Activated naive CD4-positive, alpha-beta T cell treated with anti-CD3 and anti-CD28 coated beads for 36 hours (primary cell): ENCODE measurements around the gene RNF220. TPM values are rescaled to one million over a fixed set of nuclear protein-coding genes. Genes with fewer than 3 reads are reported as not detected.

Source experiments
- CTCF ChIA-PET: fragments of 350-600 bp; sonication (Branson Sonifier 250); formaldehyde crosslinking; loops from one replicate; lab custom pipeline; 2021; ENCODE audit warnings: antibody characterized with exemption; lab: Charles Lee
- DNase-seq: peaks from one replicate; pipeline ENCODE4 v3.0.0-alpha.2; 2020
- H3K27ac Mint-ChIP-seq: one replicate; pipeline ENCODE4 v1.8.0; 2021; ENCODE audit warnings: mild to moderate bottlenecking, mixed read lengths
- H3K27me3 Mint-ChIP-seq: one replicate; pipeline ENCODE4 v1.8.0; 2021; ENCODE audit warnings: low read depth, mixed read lengths
- H3K36me3 Mint-ChIP-seq: one replicate; pipeline ENCODE4 v1.8.0; 2021; ENCODE audit warnings: low read depth, mixed read lengths
- H3K4me1 Mint-ChIP-seq: one replicate; pipeline ENCODE4 v1.8.0; 2021; ENCODE audit warnings: low read depth, mixed read lengths
- H3K4me3 Mint-ChIP-seq: one replicate; pipeline ENCODE4 v1.8.0; 2021; ENCODE audit warnings: mild to moderate bottlenecking, moderate library complexity, mixed read lengths
- H3K9me3 Mint-ChIP-seq: one replicate; pipeline ENCODE4 v1.8.0; 2021; ENCODE audit warnings: mixed read lengths
- intact Hi-C: fragments of 100-400 bp; cut with micrococcal nuclease; formaldehyde crosslinking; loops from one replicate; pipeline ENCODE4 v1.15.1; 2023
- total RNA-seq, 2 experiments: library from RNA; stranded (reverse); gene quantifications; one replicate each; pipeline ENCODE4 v1.2.3, GENCODE V29; 2021

Gene RNF220
- total RNA-seq, 2 experiments from 2014 or later: 71.6 to 81.6 TPM

- peaks cover 3% of the 10 kb centered on the region for H3K27me3 Mint-ChIP-seq
- H3K36me3 Mint-ChIP-seq: no peaks in the 10 kb centered on the region
- CTCF ChIA-PET: no interaction called here
- DNase-seq: no peak
- intact Hi-C loops: no loop called here
- H3K9me3 Mint-ChIP-seq: no peaks in the 10 kb centered on the region
- peaks cover 18% of the 10 kb centered on the region for H3K4me1 Mint-ChIP-seq
- no peak overlapping the region for H3K4me3 Mint-ChIP-seq
- H3K27ac Mint-ChIP-seq: no peak overlapping the region
These were observed 103.3 kb downstream of the RNF220 start for GRCh38 chr1:44508397-44508745.

- Mint-ChIP-seq H3K4me1 (peaks cover 18% of the 10 kb centered on the region), H3K27me3 (peaks cover 13% of the 10 kb centered on the region), H3K9me3 (no peaks in the 10 kb centered on the region), H3K27ac (peak overlapping the region; percentile 76), H3K4me3 (no peak overlapping the region), H3K36me3 (no peaks in the 10 kb centered on the region)
- DNase-seq: no peak
- intact Hi-C loops: no loop called here
- CTCF ChIA-PET: no interaction called here
These were observed 106.3 kb downstream of the RNF220 start for GRCh38 chr1:44511363-44511762.

- intact Hi-C loops: no loop called here
- no peak overlapping the region for H3K4me3 Mint-ChIP-seq
- peak; percentile 54 for DNase-seq
- H3K27ac Mint-ChIP-seq: peak overlapping the region; percentile 76
- no peaks in the 10 kb centered on the region for H3K36me3 Mint-ChIP-seq
- CTCF ChIA-PET: interaction anchor here (1.1 kb wide), 1 partner anchor 141 kb away, joined by 3 read pairs; no protein-coding TSS in a partner anchor
- H3K9me3 Mint-ChIP-seq: no peaks in the 10 kb centered on the region
- peaks cover 18% of the 10 kb centered on the region for H3K4me1 Mint-ChIP-seq
- peaks cover 14% of the 10 kb centered on the region for H3K27me3 Mint-ChIP-seq
These were observed 106.7 kb downstream of the RNF220 start for GRCh38 chr1:44511769-44512168.

GRCh38 chr1:44512313-44512885 lies 107.3 kb downstream of the RNF220 start:
- Mint-ChIP-seq H3K4me3 (no peak overlapping the region), H3K27me3 (peaks cover 17% of the 10 kb centered on the region), H3K36me3 (no peaks in the 10 kb centered on the region), H3K9me3 (no peaks in the 10 kb centered on the region), H3K4me1 (peaks cover 18% of the 10 kb centered on the region), H3K27ac (peak overlapping the region; percentile 76)
- intact Hi-C loops: no loop called here
- peak; percentile 71 for DNase-seq
- CTCF ChIA-PET: interaction anchor here (1.1 kb wide), 1 partner anchor 140 kb away, joined by 3 read pairs; no protein-coding TSS in a partner anchor

GRCh38 chr1:44513111-44513510 lies 108.1 kb downstream of the RNF220 start:
- no peak overlapping the region for H3K27ac Mint-ChIP-seq
- H3K27me3 Mint-ChIP-seq: peaks cover 17% of the 10 kb centered on the region
- H3K36me3 Mint-ChIP-seq: no peaks in the 10 kb centered on the region
- DNase-seq: no peak
- CTCF ChIA-PET: interaction anchor here (0.7 kb wide), 1 partner anchor 498 kb away, joined by 4 read pairs; the partner anchor contains the start of gene HECTD3
- intact Hi-C loops: no loop called here
- peaks cover 18% of the 10 kb centered on the region for H3K4me1 Mint-ChIP-seq
- no peaks in the 10 kb centered on the region for H3K9me3 Mint-ChIP-seq
- H3K4me3 Mint-ChIP-seq: no peak overlapping the region

GRCh38 chr1:44514673-44515072 lies 109.6 kb downstream of the RNF220 start:
- H3K4me1 Mint-ChIP-seq: peaks cover 21% of the 10 kb centered on the region
- CTCF ChIA-PET: interaction anchor here (0.6 to 0.7 kb wide), 2 partner anchors 99 to 101 kb away, joined by 3 to 4 read pairs; no protein-coding TSS in a partner anchor
- no peak overlapping the region for H3K27ac Mint-ChIP-seq
- DNase-seq: no peak
- peaks cover 14% of the 10 kb centered on the region for H3K27me3 Mint-ChIP-seq
- intact Hi-C loops: no loop called here
- no peaks in the 10 kb centered on the region for H3K9me3 Mint-ChIP-seq
- H3K36me3 Mint-ChIP-seq: no peaks in the 10 kb centered on the region
- H3K4me3 Mint-ChIP-seq: no peak overlapping the region

GRCh38 chr1:44515416-44515815 lies 110.4 kb downstream of the RNF220 start:
- CTCF ChIA-PET: interaction anchor here (0.6 to 1.2 kb wide), 2 partner anchors 138 to 391 kb away, joined by 3 read pairs; no protein-coding TSS in a partner anchor

GRCh38 chr1:44519035-44519676 lies 114.1 kb downstream of the RNF220 start:
- peak; percentile 18 for DNase-seq
- Mint-ChIP-seq H3K4me1 (peaks cover 3% of the 10 kb centered on the region), H3K27me3 (peaks cover 10% of the 10 kb centered on the region), H3K27ac (no peak overlapping the region), H3K9me3 (no peaks in the 10 kb centered on the region), H3K4me3 (no peak overlapping the region), H3K36me3 (no peaks in the 10 kb centered on the region)
- intact Hi-C loops: no loop called here
- CTCF ChIA-PET: no interaction called here

More at GRCh38 chr1:44515416-44515815, 110.4 kb downstream of the RNF220 start:
- DNase-seq: no peak
- intact Hi-C loops: no loop called here
- peaks cover 14% of the 10 kb centered on the region for H3K27me3 Mint-ChIP-seq
- H3K4me3 Mint-ChIP-seq: no peak overlapping the region
- no peaks in the 10 kb centered on the region for H3K9me3 Mint-ChIP-seq
- peaks cover 21% of the 10 kb centered on the region for H3K4me1 Mint-ChIP-seq
- no peaks in the 10 kb centered on the region for H3K36me3 Mint-ChIP-seq
- no peak overlapping the region for H3K27ac Mint-ChIP-seq

GRCh38 chr1:44521378-44522080 lies 116.5 kb downstream of the RNF220 start:
- Mint-ChIP-seq H3K4me3 (no peak overlapping the region), H3K27ac (no peak overlapping the region), H3K9me3 (no peaks in the 10 kb centered on the region), H3K36me3 (no peaks in the 10 kb centered on the region), H3K27me3 (peaks cover 4% of the 10 kb centered on the region), H3K4me1 (peaks cover 3% of the 10 kb centered on the region)
- CTCF ChIA-PET: no interaction called here
- DNase-seq: no peak
- intact Hi-C loops: no loop called here

GRCh38 chr1:44523593-44524591 lies 118.8 kb downstream of the RNF220 start:
- no peaks in the 10 kb centered on the region for H3K36me3 Mint-ChIP-seq
- no peak overlapping the region for H3K4me3 Mint-ChIP-seq
- no peak for DNase-seq
- H3K27me3 Mint-ChIP-seq: no peaks in the 10 kb centered on the region
- CTCF ChIA-PET: interaction anchor here (0.6 kb wide), 1 partner anchor 285 kb away, joined by 3 read pairs; no protein-coding TSS in a partner anchor
- H3K4me1 Mint-ChIP-seq: peaks cover 3% of the 10 kb centered on the region
- H3K27ac Mint-ChIP-seq: no peak overlapping the region
- intact Hi-C loops: no loop called here
- H3K9me3 Mint-ChIP-seq: no peaks in the 10 kb centered on the region

GRCh38 chr1:44524655-44525500 lies 119.8 kb downstream of the RNF220 start:
- no peaks in the 10 kb centered on the region for H3K4me1 Mint-ChIP-seq
- CTCF ChIA-PET: no interaction called here
- intact Hi-C loops: no loop called here
- no peak overlapping the region for H3K4me3 Mint-ChIP-seq
- H3K27ac Mint-ChIP-seq: no peak overlapping the region
- DNase-seq: no peak
- no peaks in the 10 kb centered on the region for H3K27me3 Mint-ChIP-seq
- no peaks in the 10 kb centered on the region for H3K36me3 Mint-ChIP-seq
- H3K9me3 Mint-ChIP-seq: no peaks in the 10 kb centered on the region
